ENCODE data around the gene GPC5.

The GPC5 gene

DNA sequence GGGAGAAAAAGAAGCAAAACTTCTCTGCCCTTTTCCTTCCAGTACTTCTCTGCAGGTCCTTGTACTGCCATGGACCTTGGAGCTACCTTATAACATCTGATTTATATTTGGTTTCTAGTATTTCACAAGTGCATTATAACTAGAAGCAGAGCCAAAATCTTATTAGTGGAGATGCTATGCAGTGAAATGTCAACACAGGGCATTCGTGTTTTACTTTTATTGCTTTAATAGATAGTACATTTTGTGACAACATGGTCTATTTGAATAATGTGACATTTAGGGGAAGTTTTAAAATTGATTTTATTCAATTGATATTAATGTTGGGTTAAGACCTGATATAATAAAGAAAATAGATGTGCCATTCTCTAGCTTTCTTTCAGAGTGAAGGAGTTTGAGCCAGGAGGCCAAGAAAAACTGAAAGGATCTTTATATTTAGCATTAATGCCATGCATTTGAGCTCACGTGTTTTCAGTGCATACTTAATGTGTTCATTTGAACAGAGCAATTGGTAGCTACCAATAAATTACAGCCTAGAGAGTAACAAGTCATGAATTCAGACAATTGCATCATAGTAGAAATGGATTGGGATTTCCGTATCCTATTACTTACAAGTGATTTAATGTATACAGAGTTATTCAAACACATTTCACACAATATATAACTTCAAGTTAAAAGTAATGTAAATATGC lies 863.8 kb downstream of the GPC5 start:
- H3K4me1 ChIP-seq (ENCODE audit: control insufficient read depth in 1 of 2, insufficient read depth in 2 of 2, low read length in 2 of 2), result no peaks in the 10 kb centered on the region
- H3K23ac ChIP-seq (ENCODE audit: low read length), result no peak overlapping the region
- H2BK120ac ChIP-seq (ENCODE audit: insufficient read depth, low read length, poor library complexity), result no peak overlapping the region
- H4K12ac ChIP-seq (ENCODE audit: low read depth, low read length), result no peak overlapping the region
- no peak for DNase-seq
- no peaks in the 10 kb centered on the region for H3K79me2 ChIP-seq (ENCODE audit: control insufficient read depth, insufficient read depth, low read length, poor library complexity)
- no peaks in the 10 kb centered on the region for H3K79me1 ChIP-seq (ENCODE audit: low read length)
- no peak overlapping the region for H2AFZ ChIP-seq (ENCODE audit: insufficient read depth, low read length, poor library complexity)
- H2BK5ac ChIP-seq (ENCODE audit: low read depth, low read length, poor library complexity), result no peak overlapping the region
- no peak overlapping the region for H3K4me3 ChIP-seq (ENCODE audit: low read depth, low read length)
- H3K4ac ChIP-seq (ENCODE audit: low read depth, low read length), result no peak overlapping the region
- H4K91ac ChIP-seq (ENCODE audit: low read depth, low read length), result no peak overlapping the region
- no peaks in the 10 kb centered on the region for H3K27me3 ChIP-seq (ENCODE audit: insufficient read depth, low read length)
- no peak overlapping the region for H3K18ac ChIP-seq (ENCODE audit: low read length)
- H4K8ac ChIP-seq (ENCODE audit: low read depth, low read length), result no peak overlapping the region
- H2AK5ac ChIP-seq (ENCODE audit: low read length), result no peak overlapping the region
- no peaks in the 10 kb centered on the region for H3K9me3 ChIP-seq (ENCODE audit: insufficient read depth, low read depth, low read length)
- no peak overlapping the region for H3K9ac ChIP-seq (ENCODE audit: low read length)
- no peaks in the 10 kb centered on the region for H3K36me3 ChIP-seq (ENCODE audit: control insufficient read depth in 1 of 2, insufficient read depth in 2 of 2, low read length in 2 of 2)
- no peak overlapping the region for H3K27ac ChIP-seq (ENCODE audit: low read depth, low read length)
- no CpG with 5 or more reads among the region's 3 CpGs for WGBS (ENCODE audit: extremely low coverage, insufficient coverage, insufficient read length)
- H3K14ac ChIP-seq (ENCODE audit: low read length), result no peak overlapping the region
- no peak overlapping the region for H2BK12ac ChIP-seq (ENCODE audit: low read length)
- H3K4me2 ChIP-seq (ENCODE audit: low read length), result no peak overlapping the region

DNA sequence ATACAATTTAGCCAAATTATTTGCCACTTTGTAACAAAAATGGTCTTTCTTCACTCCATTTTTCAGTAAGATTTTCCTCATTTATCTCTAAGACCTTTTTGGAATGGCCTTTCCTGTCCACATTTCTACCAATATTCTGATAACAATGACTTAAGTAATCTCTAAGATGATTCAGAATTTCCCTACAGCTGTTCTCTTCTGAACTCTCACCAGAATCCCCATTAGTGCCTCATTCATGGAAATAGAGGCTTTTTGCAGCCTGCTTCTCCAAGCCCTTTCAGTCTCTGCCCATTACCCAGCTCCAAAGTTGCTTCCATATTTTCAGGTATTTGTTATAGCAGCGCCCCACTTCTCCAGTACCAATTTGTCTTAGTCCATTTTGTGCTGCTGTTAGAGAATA lies 867.0 kb downstream of the GPC5 start:
- Histone ChIP-seq H3K4me3 (ENCODE audit: low read depth, low read length) (no peak overlapping the region), H4K91ac (ENCODE audit: low read depth, low read length) (no peak overlapping the region), H3K23ac (ENCODE audit: low read length) (no peak overlapping the region), H3K36me3 (ENCODE audit: control insufficient read depth in 1 of 2, insufficient read depth in 2 of 2, low read length in 2 of 2) (no peaks in the 10 kb centered on the region), H2BK5ac (ENCODE audit: low read depth, low read length, poor library complexity) (no peak overlapping the region), H3K4ac (ENCODE audit: low read depth, low read length) (no peak overlapping the region), H3K27me3 (ENCODE audit: insufficient read depth, low read length) (no peaks in the 10 kb centered on the region), H2BK120ac (ENCODE audit: insufficient read depth, low read length, poor library complexity) (no peak overlapping the region), H3K4me1 (ENCODE audit: control insufficient read depth in 1 of 2, insufficient read depth in 2 of 2, low read length in 2 of 2) (no peaks in the 10 kb centered on the region), H3K18ac (ENCODE audit: low read length) (no peak overlapping the region), H3K9ac (ENCODE audit: low read length) (no peak overlapping the region), H4K8ac (ENCODE audit: low read depth, low read length) (no peak overlapping the region), H3K4me2 (ENCODE audit: low read length) (no peak overlapping the region), H3K79me1 (ENCODE audit: low read length) (no peaks in the 10 kb centered on the region), H2AK5ac (ENCODE audit: low read length) (no peak overlapping the region), H3K9me3 (ENCODE audit: insufficient read depth, low read depth, low read length) (no peaks in the 10 kb centered on the region), H3K79me2 (ENCODE audit: control insufficient read depth, insufficient read depth, low read length, poor library complexity) (no peaks in the 10 kb centered on the region), H2BK12ac (ENCODE audit: low read length) (no peak overlapping the region), H3K27ac (ENCODE audit: low read depth, low read length) (no peak overlapping the region), H2AFZ (ENCODE audit: insufficient read depth, low read length, poor library complexity) (no peak overlapping the region), H3K14ac (ENCODE audit: low read length) (no peak overlapping the region), H4K12ac (ENCODE audit: low read depth, low read length) (no peak overlapping the region)
- no CpG with 5 or more reads among the region's 1 CpG for WGBS (ENCODE audit: extremely low coverage, insufficient coverage, insufficient read length)
- no peak for DNase-seq

DNA sequence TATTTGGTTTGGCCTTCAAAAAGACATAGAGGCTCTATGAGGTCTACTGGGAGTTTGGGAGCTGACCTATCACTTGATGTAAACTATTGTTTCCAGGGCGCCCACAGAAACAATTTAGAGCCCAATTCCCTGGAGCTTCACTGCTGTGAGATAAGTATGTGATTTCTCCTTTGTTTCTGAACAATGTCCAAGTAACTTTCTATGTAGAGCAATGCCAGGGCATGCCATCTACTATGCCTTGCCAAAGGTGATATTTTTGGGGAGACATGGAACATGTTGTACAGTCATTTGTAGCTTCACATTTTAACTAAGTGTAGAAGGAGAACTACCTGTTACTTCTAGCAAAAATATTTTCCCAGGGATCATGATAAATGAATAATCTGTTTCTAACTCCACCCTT lies 872.6 kb downstream of the GPC5 start:
- WGBS (ENCODE audit: extremely low coverage, insufficient coverage, insufficient read length), result no CpG with 5 or more reads among the region's 1 CpG
- Histone ChIP-seq H3K4me3 (ENCODE audit: low read depth, low read length) (no peak overlapping the region), H3K23ac (ENCODE audit: low read length) (no peak overlapping the region), H3K9me3 (ENCODE audit: insufficient read depth, low read depth, low read length) (no peaks in the 10 kb centered on the region), H3K18ac (ENCODE audit: low read length) (no peak overlapping the region), H4K91ac (ENCODE audit: low read depth, low read length) (no peak overlapping the region), H3K27ac (ENCODE audit: low read depth, low read length) (no peak overlapping the region), H3K27me3 (ENCODE audit: insufficient read depth, low read length) (no peaks in the 10 kb centered on the region), H3K4me2 (ENCODE audit: low read length) (no peak overlapping the region), H3K14ac (ENCODE audit: low read length) (no peak overlapping the region), H2AK5ac (ENCODE audit: low read length) (no peak overlapping the region), H4K12ac (ENCODE audit: low read depth, low read length) (no peak overlapping the region), H3K4ac (ENCODE audit: low read depth, low read length) (no peak overlapping the region), H3K9ac (ENCODE audit: low read length) (no peak overlapping the region), H2AFZ (ENCODE audit: insufficient read depth, low read length, poor library complexity) (no peak overlapping the region), H2BK120ac (ENCODE audit: insufficient read depth, low read length, poor library complexity) (no peak overlapping the region), H4K8ac (ENCODE audit: low read depth, low read length) (no peak overlapping the region), H3K36me3 (ENCODE audit: control insufficient read depth in 1 of 2, insufficient read depth in 2 of 2, low read length in 2 of 2) (no peaks in the 10 kb centered on the region), H3K4me1 (ENCODE audit: control insufficient read depth in 1 of 2, insufficient read depth in 2 of 2, low read length in 2 of 2) (no peaks in the 10 kb centered on the region), H3K79me1 (ENCODE audit: low read length) (no peaks in the 10 kb centered on the region), H3K79me2 (ENCODE audit: control insufficient read depth, insufficient read depth, low read length, poor library complexity) (no peaks in the 10 kb centered on the region), H2BK5ac (ENCODE audit: low read depth, low read length, poor library complexity) (no peak overlapping the region), H2BK12ac (ENCODE audit: low read length) (no peak overlapping the region)
- no peak for DNase-seq

- H3K27ac ChIP-seq (ENCODE audit: low read depth, low read length), result no peak overlapping the region
- no peak overlapping the region for H4K12ac ChIP-seq (ENCODE audit: low read depth, low read length)
- H3K9ac ChIP-seq (ENCODE audit: low read length), result no peak overlapping the region
- no peak overlapping the region for H2AFZ ChIP-seq (ENCODE audit: insufficient read depth, low read length, poor library complexity)
- no peak overlapping the region for H4K8ac ChIP-seq (ENCODE audit: low read depth, low read length)
- H3K36me3 ChIP-seq (ENCODE audit: control insufficient read depth in 1 of 2, insufficient read depth in 2 of 2, low read length in 2 of 2), result no peaks in the 10 kb centered on the region
- WGBS (ENCODE audit: extremely low coverage, insufficient coverage, insufficient read length), result no CpG with 5 or more reads among the region's 1 CpG
- H2BK5ac ChIP-seq (ENCODE audit: low read depth, low read length, poor library complexity), result no peak overlapping the region
- no peak overlapping the region for H4K91ac ChIP-seq (ENCODE audit: low read depth, low read length)
- H3K4me2 ChIP-seq (ENCODE audit: low read length), result no peak overlapping the region
- no peaks in the 10 kb centered on the region for H3K9me3 ChIP-seq (ENCODE audit: insufficient read depth, low read depth, low read length)
- no peaks in the 10 kb centered on the region for H3K4me1 ChIP-seq (ENCODE audit: control insufficient read depth in 1 of 2, insufficient read depth in 2 of 2, low read length in 2 of 2)
- no peak for DNase-seq
- no peak overlapping the region for H2BK120ac ChIP-seq (ENCODE audit: insufficient read depth, low read length, poor library complexity)
- no peak overlapping the region for H3K23ac ChIP-seq (ENCODE audit: low read length)
- H3K4ac ChIP-seq (ENCODE audit: low read depth, low read length), result no peak overlapping the region
- H3K18ac ChIP-seq (ENCODE audit: low read length), result no peak overlapping the region
- H2AK5ac ChIP-seq (ENCODE audit: low read length), result no peak overlapping the region
- H3K4me3 ChIP-seq (ENCODE audit: low read depth, low read length), result no peak overlapping the region
- no peak overlapping the region for H2BK12ac ChIP-seq (ENCODE audit: low read length)
- H3K79me1 ChIP-seq (ENCODE audit: low read length), result no peaks in the 10 kb centered on the region
- H3K79me2 ChIP-seq (ENCODE audit: control insufficient read depth, insufficient read depth, low read length, poor library complexity), result no peaks in the 10 kb centered on the region
- H3K14ac ChIP-seq (ENCODE audit: low read length), result no peak overlapping the region
- H3K27me3 ChIP-seq (ENCODE audit: insufficient read depth, low read length), result no peaks in the 10 kb centered on the region
Observed at GRCh38 chr13:92272177-92272576, 873.8 kb downstream of the GPC5 start.
